Measurements from ENCODE around the gene ALDH1L1. TPM values are rescaled to one million over a fixed set of nuclear protein-coding genes. Genes with fewer than 3 reads are reported as not detected.

Gene ALDH1L1
- total and polyA plus RNA-seq, 9 of the 15 experiments (the other 6 are each of a cell fraction or from before 2014, with no cell fraction given) = 0.06 to 1.9 (median 0.57) TPM; not detected in 1

- TF ChIP-seq NFYB (IDR thresholded peaks at IDR 0.05; ENCODE audit: extremely low read depth, insufficient read length) (peak; percentile 76), PKNOX1 (IDR thresholded peaks at IDR 0.05) (peak; percentile 27; the same call in 1 of the 2 replicates), ZNF347 (CRISPR knock-in tag; IDR thresholded peaks at IDR 0.05; ENCODE audit: low read depth) (no peak), HES1 (IDR thresholded peaks at IDR 0.05; ENCODE audit: low read depth) (no peak), BRD9 (IDR thresholded peaks at IDR 0.05; ENCODE audit: low read depth, partially characterized antibody) (no peak), NCOA4 (IDR thresholded peaks at IDR 0.05; ENCODE audit: partially characterized antibody) (no peak), ELK3 (CRISPR knock-in tag; IDR thresholded peaks at IDR 0.05) (no peak), ZNF583 (CRISPR knock-in tag; IDR thresholded peaks at IDR 0.05) (no peak), FOS (IDR thresholded peaks at IDR 0.05; ENCODE audit: extremely low read depth, insufficient read length) (peak; percentile 73), BMI1 (IDR thresholded peaks at IDR 0.05; ENCODE audit: low read length) (no peak), ARID1B (IDR thresholded peaks at IDR 0.05) (no peak), FOXA3 (CRISPR knock-in tag; conservative IDR thresholded peaks at IDR 0.05 in 1 of 2, IDR thresholded peaks at IDR 0.05 in 1 of 2) (no peak), NR2C2 (CRISPR knock-in tag; IDR thresholded peaks at IDR 0.05) (no peak), NR2C2 (tag; IDR thresholded peaks at IDR 0.05) (peak; percentile 79), BCOR (IDR thresholded peaks at IDR 0.05) (no peak)
- TF ChIP-seq, protein P1, sequence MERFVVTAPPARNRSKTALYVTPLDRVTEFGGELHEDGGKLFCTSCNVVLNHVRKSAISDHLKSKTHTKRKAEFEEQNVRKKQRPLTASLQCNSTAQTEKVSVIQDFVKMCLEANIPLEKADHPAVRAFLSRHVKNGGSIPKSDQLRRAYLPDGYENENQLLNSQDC (CRISPR knock-in tag; IDR thresholded peaks at IDR 0.05) = no peak
- TF ChIP-seq, protein P2, sequence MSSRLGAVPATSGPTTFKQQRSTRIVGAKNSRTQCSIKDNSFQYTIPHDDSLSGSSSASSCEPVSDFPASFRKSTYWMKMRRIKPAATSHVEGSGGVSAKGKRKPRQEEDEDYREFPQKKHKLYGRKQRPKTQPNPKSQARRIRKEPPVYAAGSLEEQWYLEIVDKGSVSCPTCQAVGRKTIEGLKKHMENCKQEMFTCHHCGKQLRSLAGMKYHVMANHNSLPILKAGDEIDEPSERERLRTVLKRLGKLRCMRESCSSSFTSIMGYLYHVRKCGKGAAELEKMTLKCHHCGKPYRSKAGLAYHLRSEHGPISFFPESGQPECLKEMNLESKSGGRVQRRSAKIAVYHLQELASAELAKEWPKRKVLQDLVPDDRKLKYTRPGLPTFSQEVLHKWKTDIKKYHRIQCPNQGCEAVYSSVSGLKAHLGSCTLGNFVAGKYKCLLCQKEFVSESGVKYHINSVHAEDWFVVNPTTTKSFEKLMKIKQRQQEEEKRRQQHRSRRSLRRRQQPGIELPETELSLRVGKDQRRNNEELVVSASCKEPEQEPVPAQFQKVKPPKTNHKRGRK (tag; IDR thresholded peaks at IDR 0.05) = no peak
- TF ChIP-seq, protein P3, sequence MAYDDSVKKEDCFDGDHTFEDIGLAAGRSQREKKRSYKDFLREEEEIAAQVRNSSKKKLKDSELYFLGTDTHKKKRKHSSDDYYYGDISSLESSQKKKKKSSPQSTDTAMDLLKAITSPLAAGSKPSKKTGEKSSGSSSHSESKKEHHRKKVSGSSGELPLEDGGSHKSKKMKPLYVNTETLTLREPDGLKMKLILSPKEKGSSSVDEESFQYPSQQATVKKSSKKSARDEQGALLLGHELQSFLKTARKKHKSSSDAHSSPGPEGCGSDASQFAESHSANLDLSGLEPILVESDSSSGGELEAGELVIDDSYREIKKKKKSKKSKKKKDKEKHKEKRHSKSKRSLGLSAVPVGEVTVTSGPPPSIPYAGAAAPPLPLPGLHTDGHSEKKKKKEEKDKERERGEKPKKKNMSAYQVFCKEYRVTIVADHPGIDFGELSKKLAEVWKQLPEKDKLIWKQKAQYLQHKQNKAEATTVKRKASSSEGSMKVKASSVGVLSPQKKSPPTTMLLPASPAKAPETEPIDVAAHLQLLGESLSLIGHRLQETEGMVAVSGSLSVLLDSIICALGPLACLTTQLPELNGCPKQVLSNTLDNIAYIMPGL (CRISPR knock-in tag; IDR thresholded peaks at IDR 0.05) = no peak
- TF ChIP-seq, protein P4, sequence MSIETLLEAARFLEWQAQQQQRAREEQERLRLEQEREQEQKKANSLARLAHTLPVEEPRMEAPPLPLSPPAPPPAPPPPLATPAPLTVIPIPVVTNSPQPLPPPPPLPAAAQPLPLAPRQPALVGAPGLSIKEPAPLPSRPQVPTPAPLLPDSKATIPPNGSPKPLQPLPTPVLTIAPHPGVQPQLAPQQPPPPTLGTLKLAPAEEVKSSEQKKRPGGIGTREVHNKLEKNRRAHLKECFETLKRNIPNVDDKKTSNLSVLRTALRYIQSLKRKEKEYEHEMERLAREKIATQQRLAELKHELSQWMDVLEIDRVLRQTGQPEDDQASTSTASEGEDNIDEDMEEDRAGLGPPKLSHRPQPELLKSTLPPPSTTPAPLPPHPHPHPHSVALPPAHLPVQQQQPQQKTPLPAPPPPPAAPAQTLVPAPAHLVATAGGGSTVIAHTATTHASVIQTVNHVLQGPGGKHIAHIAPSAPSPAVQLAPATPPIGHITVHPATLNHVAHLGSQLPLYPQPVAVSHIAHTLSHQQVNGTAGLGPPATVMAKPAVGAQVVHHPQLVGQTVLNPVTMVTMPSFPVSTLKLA (conservative IDR thresholded peaks at IDR 0.05) = no peak
- TF ChIP-seq, protein P5, sequence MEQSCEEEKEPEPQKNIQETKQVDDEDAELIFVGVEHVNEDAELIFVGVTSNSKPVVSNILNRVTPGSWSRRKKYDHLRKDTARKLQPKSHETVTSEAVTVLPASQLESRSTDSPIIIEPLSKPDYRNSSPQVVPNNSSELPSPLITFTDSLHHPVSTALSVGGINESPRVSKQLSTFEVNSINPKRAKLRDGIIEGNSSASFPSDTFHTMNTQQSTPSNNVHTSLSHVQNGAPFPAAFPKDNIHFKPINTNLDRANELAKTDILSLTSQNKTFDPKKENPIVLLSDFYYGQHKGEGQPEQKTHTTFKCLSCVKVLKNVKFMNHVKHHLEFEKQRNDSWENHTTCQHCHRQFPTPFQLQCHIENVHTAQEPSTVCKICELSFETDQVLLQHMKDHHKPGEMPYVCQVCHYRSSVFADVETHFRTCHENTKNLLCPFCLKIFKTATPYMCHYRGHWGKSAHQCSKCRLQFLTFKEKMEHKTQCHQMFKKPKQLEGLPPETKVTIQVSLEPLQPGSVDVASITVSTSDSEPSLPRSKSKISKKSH (CRISPR knock-in tag; IDR thresholded peaks at IDR 0.05) = no peak
These were observed 23.9 kb downstream of the ALDH1L1 start (continued) for GRCh38 chr3:126156468-126156867.
